BJ (cell line): Measurements from ENCODE around the gene CCDC102B. TPM values are rescaled to one million over a fixed set of nuclear protein-coding genes. Genes with fewer than 3 reads are reported as not detected.

Source experiments
- CTCF ChIA-PET: fragments of 350-600 bp; formaldehyde crosslinking; extraction: SDS; loops from one replicate; lab custom pipeline; 2021; ENCODE audit warnings: antibody characterized with exemption, inconsistent platforms; lab: Yijun Ruan, JAX
- POLR2A ChIA-PET: fragments of 300-600 bp; sonication (Branson Sonifier 250); formaldehyde crosslinking; extraction: SDS; loops from one replicate; lab custom pipeline; 2021; ENCODE audit warnings: antibody characterized with exemption; lab: Charles Lee
- DNase-seq: peaks from one replicate; pipeline ENCODE4 v3.0.0-alpha.2; 2011; ENCODE audit warnings: low read depth
- H3K27me3 ChIP-seq: 2 replicates; pipeline ENCODE4 v1.6.0; 2011; ENCODE audit warnings: low read length; ENCODE audit not compliant: control insufficient read depth, insufficient read depth
- H3K36me3 ChIP-seq: 2 replicates; pipeline ENCODE4 v1.5.1; 2011; ENCODE audit warnings: low read length; ENCODE audit not compliant: control insufficient read depth, insufficient read depth
- H3K4me3 ChIP-seq: 2 replicates; pipeline ENCODE4 v1.5.1; 2011; ENCODE audit warnings: low read depth, mild to moderate bottlenecking, control low read depth, low read length
- polyA plus RNA-seq: library from polyadenylated mRNA; depleted of rRNA; stranded (reverse); fragments of >200 nt; gene quantifications from 2 replicates; pipeline ENCODE4 v1.2.3, GENCODE V29; 2011
- TF ChIP-seq, protein P1 (sequence below): IDR thresholded peaks from 2 replicates; pipeline ENCODE4 v1.5.1; 2011; ENCODE audit warnings: low read depth, mild to moderate bottlenecking, control low read depth, inconsistent platforms, low read length, moderate library complexity; ENCODE audit not compliant: insufficient read depth

Gene CCDC102B
- polyA plus RNA-seq, 1 experiment: 2.8 TPM

- Histone ChIP-seq H3K36me3 (no peaks in the 10 kb centered on the region), H3K4me3 (no peak overlapping the region), H3K27me3 (no peaks in the 10 kb centered on the region)
- ChIA-PET CTCF (no interaction called here), POLR2A (no interaction called here)
- no peak for DNase-seq
- TF ChIP-seq, protein P1, sequence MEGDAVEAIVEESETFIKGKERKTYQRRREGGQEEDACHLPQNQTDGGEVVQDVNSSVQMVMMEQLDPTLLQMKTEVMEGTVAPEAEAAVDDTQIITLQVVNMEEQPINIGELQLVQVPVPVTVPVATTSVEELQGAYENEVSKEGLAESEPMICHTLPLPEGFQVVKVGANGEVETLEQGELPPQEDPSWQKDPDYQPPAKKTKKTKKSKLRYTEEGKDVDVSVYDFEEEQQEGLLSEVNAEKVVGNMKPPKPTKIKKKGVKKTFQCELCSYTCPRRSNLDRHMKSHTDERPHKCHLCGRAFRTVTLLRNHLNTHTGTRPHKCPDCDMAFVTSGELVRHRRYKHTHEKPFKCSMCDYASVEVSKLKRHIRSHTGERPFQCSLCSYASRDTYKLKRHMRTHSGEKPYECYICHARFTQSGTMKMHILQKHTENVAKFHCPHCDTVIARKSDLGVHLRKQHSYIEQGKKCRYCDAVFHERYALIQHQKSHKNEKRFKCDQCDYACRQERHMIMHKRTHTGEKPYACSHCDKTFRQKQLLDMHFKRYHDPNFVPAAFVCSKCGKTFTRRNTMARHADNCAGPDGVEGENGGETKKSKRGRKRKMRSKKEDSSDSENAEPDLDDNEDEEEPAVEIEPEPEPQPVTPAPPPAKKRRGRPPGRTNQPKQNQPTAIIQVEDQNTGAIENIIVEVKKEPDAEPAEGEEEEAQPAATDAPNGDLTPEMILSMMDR: no peak
These were observed 174.3 kb downstream of the CCDC102B start for GRCh38 chr18:68972176-68972575.

DNA sequence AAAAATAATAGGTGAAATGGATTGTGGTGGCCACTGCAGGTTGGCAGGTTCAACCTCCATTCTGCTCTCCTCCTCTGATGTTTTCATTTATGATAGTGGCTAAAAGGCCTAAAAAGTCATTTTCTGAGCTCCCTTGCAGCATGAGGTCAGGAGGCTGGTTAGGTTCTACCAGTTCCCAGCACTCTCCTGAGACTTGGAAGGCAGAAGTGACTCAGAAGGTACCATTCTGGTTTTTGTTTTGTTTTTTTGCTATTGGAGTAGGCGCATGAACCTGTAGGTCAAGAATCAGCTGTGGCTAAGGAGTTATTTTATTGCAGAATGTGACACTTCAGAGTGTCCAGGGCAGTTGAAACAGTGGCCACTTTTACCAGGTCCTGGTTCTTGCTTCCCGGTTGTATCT, 181.9 kb downstream of the CCDC102B start:
- no peak for DNase-seq
- ChIA-PET POLR2A (no interaction called here), CTCF (no interaction called here)
- H3K4me3 ChIP-seq: no peak overlapping the region
- no peaks in the 10 kb centered on the region for H3K27me3 ChIP-seq
- TF ChIP-seq, protein P1: no peak
- H3K36me3 ChIP-seq: no peaks in the 10 kb centered on the region

DNA sequence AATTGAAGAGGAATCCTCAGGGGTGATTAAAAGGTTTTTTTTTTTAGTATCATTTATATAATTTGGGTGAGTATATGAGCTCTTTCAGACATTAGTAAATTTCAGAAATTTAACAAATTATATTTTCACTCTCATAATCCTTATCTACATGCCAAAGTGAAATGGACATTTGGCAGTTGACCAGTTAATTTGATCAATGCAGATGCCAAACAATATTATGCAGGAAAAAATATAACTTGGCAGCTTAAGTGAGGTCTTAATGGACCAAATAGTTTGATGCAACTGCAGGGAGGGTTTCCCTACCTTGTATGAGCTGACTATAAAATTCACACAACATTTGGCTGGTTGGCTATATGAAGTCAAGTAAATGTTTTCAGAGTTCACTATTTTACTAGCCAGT, 185.2 kb downstream of the CCDC102B start:
- CTCF ChIA-PET: no interaction called here
- no peak for DNase-seq
- POLR2A ChIA-PET: no interaction called here
- H3K4me3 ChIP-seq: no peak overlapping the region
- TF ChIP-seq, protein P1: no peak
- H3K36me3 ChIP-seq: no peaks in the 10 kb centered on the region
- H3K27me3 ChIP-seq: no peaks in the 10 kb centered on the region

GRCh38 chr18:68984342-68984741, 186.5 kb downstream of the CCDC102B start:
- TF ChIP-seq, protein P1: no peak
- no peak for DNase-seq
- ChIA-PET POLR2A (no interaction called here), CTCF (no interaction called here)
- H3K27me3 ChIP-seq: no peaks in the 10 kb centered on the region
- H3K36me3 ChIP-seq: no peaks in the 10 kb centered on the region
- no peak overlapping the region for H3K4me3 ChIP-seq

- H3K27me3 ChIP-seq: no peaks in the 10 kb centered on the region
- ChIA-PET CTCF (no interaction called here), POLR2A (no interaction called here)
- H3K4me3 ChIP-seq: no peak overlapping the region
- TF ChIP-seq, protein P1: no peak
- DNase-seq: no peak
- H3K36me3 ChIP-seq: no peaks in the 10 kb centered on the region
These were observed 187.4 kb downstream of the CCDC102B start for GRCh38 chr18:68985172-68985820.
